DMS79 treated with DMSO at 0.1 percent for 48 hours (cell line): ENCODE measurements around the gene CCDC175.

Source experiments
- DNase-seq: peaks from one replicate; lab custom pipeline; 2025; lab: John Stamatoyannopoulos, UW

Gene CCDC175

DNA sequence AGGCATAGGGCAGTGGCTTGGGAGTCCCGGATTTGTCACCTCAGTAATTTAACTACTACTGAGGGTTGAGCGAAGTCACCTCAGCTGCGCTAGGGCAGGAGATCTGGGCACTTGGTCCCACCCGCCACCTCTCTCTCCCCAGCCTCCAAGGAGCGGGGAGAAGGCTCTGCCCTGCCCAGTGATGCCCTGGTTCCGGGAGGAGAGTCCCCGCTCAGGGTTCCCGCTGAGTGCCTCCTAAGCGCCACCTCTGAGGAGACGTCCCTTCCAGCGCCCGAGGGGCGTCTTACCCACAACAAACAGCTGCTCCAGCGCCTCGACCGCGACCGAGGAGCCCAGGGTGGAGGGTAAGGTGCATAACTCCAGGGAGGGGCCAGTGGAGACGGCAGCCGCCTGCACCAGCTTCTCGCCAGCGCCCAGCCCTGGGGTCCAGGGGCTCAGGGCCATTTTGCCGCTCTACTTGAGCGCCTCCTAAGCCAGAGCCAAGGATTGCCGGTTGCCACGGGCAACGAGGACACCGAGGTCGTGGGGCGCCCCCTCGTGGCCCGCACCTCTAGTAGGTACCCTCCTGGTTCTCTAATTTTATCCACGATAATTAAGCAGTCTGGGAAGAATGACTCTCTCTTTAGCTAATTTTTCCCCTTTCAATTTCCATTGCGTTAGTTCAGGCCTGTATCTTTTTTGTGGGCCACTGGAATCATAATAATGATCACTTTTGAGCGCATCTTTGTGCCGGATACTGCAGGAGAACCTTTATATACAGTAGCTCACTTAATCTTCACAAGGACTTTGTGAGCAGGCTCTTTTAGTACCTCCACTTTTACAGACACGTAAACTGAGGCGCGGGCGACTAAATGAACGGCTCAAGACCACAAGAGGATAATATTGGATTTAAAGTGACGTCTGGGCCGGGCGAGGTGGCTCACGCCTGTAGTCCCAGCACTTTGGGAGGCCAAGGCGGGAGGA, at the start of gene CCDC175:
CCDC175 (minus strand) TSS at position 481 of the 963 bp plus-strand sequence; CDS start at position 444, 37 bp downstream.
- DNase-seq, result peak; percentile 94

GRCh38 chr14:59622631-59623030, 46.0 kb upstream of the CCDC175 start:
- DNase-seq, result no peak

GRCh38 chr14:59619061-59619460, 42.4 kb upstream of the CCDC175 start:
- DNase-seq, result no peak

DNA sequence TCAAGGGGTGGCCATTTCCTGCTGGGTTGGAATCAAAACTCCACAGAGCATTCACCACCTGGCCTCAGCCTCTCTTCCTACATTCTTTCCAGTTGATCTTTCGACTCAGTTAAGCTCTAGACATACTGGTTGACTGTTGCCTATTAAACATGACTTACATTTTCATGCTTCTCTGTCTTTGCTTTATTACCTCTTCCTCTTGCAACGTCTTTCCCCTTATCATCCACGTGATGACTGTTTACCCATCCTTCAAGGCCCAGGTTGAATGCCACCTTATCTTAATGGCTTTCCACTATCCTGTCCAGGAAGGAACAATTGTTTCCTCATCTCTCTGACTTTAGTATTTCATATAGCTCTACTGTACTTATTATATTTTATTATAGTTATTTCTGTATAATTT, 24.4 kb upstream of the CCDC175 start:
- DNase-seq, result no peak

DNA sequence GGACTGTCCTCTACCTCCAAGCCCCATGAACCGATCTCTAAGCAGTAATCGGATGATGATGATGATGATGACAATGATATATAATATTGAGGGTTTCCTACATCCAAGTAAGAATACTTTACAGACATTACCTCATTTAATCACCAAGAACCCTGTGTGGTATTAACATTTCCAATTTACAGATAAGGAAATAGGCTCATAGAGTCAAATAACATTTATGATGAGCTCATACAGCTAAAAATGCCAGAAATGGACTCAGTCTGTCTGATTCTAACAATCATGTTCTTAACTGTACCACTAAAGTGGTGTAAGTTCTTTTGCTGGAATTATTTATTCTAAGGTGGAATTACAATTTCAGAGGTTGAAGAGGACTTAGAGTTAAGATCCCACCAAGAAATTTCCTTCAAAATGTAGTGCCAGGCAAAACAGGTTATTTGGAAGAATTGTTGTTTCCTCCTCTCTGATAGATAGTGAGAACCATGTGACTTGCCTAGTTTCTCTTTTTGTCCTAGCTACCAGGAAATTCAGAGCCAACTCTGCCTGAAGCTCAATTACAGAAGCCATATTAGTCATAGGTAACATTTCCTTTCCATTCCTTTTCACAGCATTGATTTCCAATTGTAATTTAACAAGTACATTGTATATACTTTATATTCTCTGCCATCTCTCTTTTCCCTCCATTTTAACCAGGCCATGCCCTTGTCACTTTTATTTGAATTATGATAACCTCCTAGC, 23.8 kb upstream of the CCDC175 start:
- DNase-seq, result no peak

- no peak for DNase-seq
Measured at GRCh38 chr14:59595071-59595470, 18.5 kb upstream of the CCDC175 start.

DNA sequence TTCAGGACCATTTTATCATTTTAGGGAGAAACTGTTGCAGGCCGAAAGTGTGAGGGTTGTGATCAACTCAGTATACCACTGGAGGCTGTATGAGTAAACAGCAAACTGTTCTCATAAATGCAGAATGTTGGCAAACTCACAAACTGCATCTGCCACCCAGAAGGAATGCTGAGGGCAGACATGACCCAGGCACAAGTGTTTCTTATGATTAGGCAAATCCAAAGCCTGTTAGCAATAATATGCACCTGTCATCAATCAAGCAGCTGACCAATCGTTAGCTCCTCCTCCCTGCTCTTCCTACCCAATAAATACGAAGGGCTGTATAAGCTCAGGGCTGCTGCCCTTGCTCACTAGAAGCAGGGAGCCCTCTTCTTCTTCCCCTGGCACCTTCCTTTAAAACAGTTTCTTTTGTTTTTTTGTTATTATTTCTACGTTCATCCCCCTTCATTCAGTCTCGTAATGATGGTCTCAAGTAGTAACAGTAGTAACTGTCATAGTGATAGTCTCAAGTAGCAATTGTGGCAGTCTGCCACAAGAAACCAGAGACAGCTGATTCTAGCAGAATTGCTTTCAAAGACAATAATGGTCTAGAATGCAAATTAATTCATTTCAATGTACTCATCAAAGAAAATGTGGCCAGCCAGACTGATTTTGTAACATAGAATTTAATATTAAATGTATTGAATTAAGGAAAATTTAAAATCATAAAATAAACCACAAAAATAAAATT, 15.2 kb upstream of the CCDC175 start:
- no peak for DNase-seq

DNA sequence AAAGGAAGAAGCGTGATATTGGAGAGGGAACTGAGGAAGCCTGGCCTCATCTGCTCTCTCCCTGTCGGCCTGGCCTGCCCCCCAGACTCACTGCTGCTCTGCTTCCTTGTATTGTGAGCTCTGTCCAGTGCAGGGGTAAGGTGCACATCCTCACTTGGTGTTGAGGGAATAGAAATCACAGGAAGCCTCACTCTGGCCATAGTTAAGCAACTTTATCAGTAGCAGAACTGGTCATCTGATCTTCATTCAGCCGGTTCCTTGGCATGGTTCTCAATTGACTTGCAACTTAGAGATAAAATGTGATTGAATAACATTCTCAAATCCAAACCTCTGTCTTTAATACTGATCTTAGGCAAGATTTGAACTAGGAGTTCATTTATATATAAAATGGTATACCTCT, 11.5 kb upstream of the CCDC175 start:
- no peak for DNase-seq

GRCh38 chr14:59585891-59586554, 9.4 kb upstream of the CCDC175 start:
- no peak for DNase-seq

DNA sequence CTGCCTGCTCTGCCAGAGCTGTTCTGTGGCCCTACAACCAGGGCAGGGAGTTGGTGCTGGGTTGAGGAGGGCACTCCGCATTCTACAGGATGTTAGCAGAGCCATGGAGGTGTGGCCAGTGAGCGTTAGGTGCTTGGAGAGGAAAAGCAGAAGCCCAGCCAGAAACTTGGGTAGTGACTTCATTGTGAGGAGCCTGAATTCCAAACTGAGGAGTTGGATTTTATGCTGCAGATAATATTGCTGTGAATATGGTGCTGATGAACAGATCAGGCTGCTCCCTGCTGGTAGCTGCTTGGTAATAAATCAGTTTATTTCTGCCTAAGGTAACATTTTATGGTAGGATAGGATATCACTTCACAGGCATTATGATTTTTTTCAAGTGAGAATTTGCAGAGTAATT, 7.1 kb upstream of the CCDC175 start:
- DNase-seq, result no peak

DNA sequence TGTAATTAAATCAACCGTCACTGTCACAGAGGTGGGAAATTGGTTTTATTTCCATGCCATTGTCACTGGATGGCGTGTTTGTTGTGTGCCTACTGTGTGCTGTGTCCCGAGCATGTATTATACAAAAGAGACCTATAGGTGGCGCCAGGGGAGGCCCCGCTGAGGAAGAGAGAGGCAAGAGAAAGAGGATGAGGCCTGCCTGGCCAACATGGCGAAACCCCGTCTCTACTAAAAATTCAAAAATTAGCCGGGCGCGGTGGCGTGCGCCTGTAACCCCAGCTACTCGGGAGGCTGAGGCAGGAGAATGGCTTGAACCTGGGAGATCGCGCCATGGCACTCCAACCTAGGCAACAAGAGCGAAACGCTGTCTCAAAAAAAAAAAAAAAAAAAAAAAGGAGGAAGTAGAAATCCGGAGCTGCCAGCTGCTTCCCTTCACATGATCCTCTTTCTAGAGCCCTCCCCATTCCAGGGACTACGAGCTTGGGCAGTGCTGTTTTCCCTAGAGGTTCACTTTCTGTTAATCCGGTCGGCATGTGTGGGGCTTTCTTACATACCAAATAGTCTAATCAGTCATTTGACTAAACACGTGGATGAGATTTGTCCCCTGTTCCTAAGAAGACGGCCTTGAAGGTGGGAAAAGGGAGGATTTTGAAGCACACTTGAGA, 6.4 kb upstream of the CCDC175 start:
- no peak for DNase-seq

DNA sequence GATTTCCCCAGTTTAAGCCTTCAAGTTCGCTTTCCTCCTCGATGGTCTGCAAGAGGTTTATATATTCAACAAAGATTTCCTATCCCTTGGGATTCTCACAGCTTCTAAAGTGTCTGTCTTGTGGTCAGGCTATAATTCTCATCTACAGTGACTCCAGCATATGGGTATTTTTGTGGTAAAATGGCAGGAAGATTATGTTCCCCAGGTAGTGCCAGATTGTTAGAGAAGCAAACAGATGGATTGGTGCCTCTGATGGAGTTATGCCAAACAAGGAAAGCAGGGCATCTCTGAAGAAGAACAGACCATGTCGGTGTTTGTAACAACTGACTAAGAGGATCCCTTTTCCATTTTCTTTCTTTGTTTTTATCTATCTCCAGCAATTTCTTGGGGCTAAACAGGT, 5.5 kb upstream of the CCDC175 start:
- DNase-seq, result no peak

DNA sequence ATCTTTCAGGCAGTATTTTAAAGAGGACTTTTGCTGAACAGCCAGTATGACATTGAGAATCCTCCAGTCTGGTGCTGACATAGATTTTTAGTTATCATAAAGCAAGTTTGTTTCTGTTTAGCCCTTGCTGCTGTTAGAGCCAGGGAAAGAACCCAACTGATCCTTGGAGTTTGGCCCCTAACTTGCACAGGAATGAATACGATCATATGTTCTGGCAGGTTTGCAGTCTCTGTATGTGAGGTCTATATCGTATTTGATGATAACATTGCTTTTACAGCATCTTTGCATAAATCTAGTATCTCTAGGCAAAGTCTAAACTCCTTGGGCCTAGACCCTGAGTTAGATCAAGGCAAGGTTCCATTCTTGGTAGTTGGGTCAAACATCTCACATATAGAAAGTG, 4.3 kb upstream of the CCDC175 start:
- DNase-seq, result no peak

GRCh38 chr14:59570122-59570521, 6.5 kb downstream of the CCDC175 start:
- no peak for DNase-seq

- DNase-seq, result no peak
Measured at GRCh38 chr14:59566725-59567124, 9.9 kb downstream of the CCDC175 start.

GRCh38 chr14:59566296-59566695, 10.3 kb downstream of the CCDC175 start:
- no peak for DNase-seq

GRCh38 chr14:59565087-59565486, 11.5 kb downstream of the CCDC175 start:
- no peak for DNase-seq

DNA sequence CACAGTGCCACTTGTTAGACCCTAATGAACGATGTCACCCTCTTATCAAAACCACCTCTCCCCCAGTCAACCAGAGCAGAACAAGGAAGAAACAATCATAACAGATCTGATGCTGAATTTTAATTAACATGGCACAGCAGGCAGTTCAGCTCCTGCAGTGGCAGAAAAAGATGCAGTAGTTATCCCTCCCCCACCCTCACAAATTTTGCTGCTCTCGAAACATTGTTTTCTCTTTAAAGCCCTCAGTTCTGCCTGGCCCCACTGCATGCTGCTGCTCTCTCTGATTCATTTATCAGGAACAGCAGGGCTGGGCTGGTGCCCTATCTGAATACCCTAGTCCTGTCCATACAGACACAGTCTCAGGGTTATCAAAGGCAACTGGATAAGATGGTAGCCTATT, 12.2 kb downstream of the CCDC175 start:
- peak; percentile 69 for DNase-seq

DNA sequence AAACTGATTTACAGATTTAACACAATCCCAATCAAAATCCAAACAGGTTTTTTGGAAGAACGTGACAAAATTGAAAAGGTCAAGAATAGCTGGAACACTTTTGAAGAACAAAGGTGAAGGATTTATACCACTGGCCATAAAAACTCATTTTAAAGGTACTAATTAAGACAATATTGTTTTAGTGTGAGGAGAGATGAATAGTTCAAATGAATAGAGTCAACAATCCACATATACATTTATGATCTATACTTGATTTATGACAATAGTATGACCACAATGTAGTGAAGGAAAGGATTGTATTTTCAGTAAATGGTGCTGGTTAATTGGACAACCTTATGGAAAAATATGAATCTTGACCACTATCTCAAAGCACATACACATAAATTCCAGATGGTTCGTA, 29.3 kb downstream of the CCDC175 start:
- DNase-seq, result no peak

- peak; percentile 89 for DNase-seq
Measured at GRCh38 chr14:59543873-59544272, 32.7 kb downstream of the CCDC175 start.

DNA sequence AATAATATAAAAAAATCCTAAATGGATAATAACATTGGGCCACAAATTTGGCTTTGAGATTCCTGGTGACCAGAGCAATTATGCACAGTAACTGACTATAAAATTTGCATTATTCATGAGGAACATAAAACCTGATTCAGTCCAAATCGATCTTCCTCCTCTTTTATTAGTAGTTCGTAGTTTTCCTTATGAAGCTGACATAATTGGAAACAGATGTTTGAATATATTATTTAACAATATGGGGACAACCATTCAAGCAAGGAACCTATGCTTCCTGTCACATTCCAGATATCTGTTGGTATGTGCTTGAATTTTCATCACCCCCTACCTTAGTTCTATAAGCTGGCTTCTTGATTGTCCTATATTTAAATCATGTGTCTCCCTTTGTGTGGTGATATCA, 34.9 kb downstream of the CCDC175 start:
- DNase-seq, result no peak
